GM18498 (cell line): ENCODE measurements around the gene IGLL1.
"Not testable (repeated sequence)": the region's sequence is repeated elsewhere in the genome, so short reads cannot be mapped to it uniquely, and the experiment has no call there.

Experiments used
- ATAC-seq: cut with Tn5 transposase; IDR thresholded peaks from one replicate; pipeline ENCODE4 v1.9.1; 2021; ENCODE audit warnings: mild to moderate bottlenecking, moderate library complexity; ENCODE audit not compliant: unreplicated experiment

IGLL1 gene

GRCh38 chr22:23591846-23592245 is 11.8 kb upstream of the IGLL1 start:
- no peak for ATAC-seq

- no peak for ATAC-seq
These were observed 11.2 kb upstream of the IGLL1 start for GRCh38 chr22:23591201-23591791.

- no peak for ATAC-seq
These were observed 3.7 kb upstream of the IGLL1 start for GRCh38 chr22:23583836-23584235.

GRCh38 chr22:23583153-23583552 is 3.1 kb upstream of the IGLL1 start:
- no peak for ATAC-seq

GRCh38 chr22:23581260-23581650 is 1.2 kb upstream of the IGLL1 start:
- ATAC-seq: no peak

- no peak for ATAC-seq
These were observed 628 bp upstream of the IGLL1 start for GRCh38 chr22:23580576-23581259.

GRCh38 chr22:23579280-23579679 is 810 bp downstream of the IGLL1 start:
- ATAC-seq: no peak

- ATAC-seq: no peak
These were observed 1.8 kb downstream of the IGLL1 start for GRCh38 chr22:23578306-23578705.

- no peak for ATAC-seq
These were observed 3.4 kb downstream of the IGLL1 start for GRCh38 chr22:23576681-23577080.

GRCh38 chr22:23575601-23576000 is 4.5 kb downstream of the IGLL1 start:
- ATAC-seq: no peak

- ATAC-seq: no peak
These were observed 5.2 kb downstream of the IGLL1 start for GRCh38 chr22:23574877-23575276.

- no peak for ATAC-seq
These were observed 5.7 kb downstream of the IGLL1 start for GRCh38 chr22:23574371-23574811.

GRCh38 chr22:23573701-23574235 is 6.3 kb downstream of the IGLL1 start:
- not testable (repeated sequence) for ATAC-seq

- not testable (repeated sequence) for ATAC-seq
These were observed 7.0 kb downstream of the IGLL1 start for GRCh38 chr22:23573106-23573505.

- ATAC-seq: no peak
These were observed 8.6 kb downstream of the IGLL1 start for GRCh38 chr22:23571486-23571885.

GRCh38 chr22:23570681-23571080 is 9.4 kb downstream of the IGLL1 start:
- no peak for ATAC-seq

GRCh38 chr22:23569716-23570115 is 10.4 kb downstream of the IGLL1 start:
- ATAC-seq: no peak

GRCh38 chr22:23569291-23569690 is 10.8 kb downstream of the IGLL1 start:
- no peak for ATAC-seq

- ATAC-seq: no peak
These were observed 13.2 kb downstream of the IGLL1 start for GRCh38 chr22:23566705-23567475.

GRCh38 chr22:23565915-23566704 is 14.0 kb downstream of the IGLL1 start:
- no peak for ATAC-seq
